IPS DF 6.9 (cell line): ENCODE results near the gene SLC35D3.
"Not testable (repeated sequence)": the region's sequence is repeated elsewhere in the genome, so short reads cannot be mapped to it uniquely, and the experiment has no call there.

Experiments
- DNase-seq: peaks from one replicate; pipeline ENCODE4 v3.0.0-alpha.2; 2013; ENCODE audit warnings: low read depth, low spot score
- H3K27ac ChIP-seq: one replicate; pipeline ENCODE4 v1.5.1; 2013; ENCODE audit warnings: low read length, control low read depth
- H3K27me3 ChIP-seq: 2 replicates; pipeline ENCODE4 v1.6.1; 2013; ENCODE audit warnings: mild to moderate bottlenecking, low read length; ENCODE audit not compliant: control insufficient read depth, insufficient read depth
- H3K36me3 ChIP-seq: 2 replicates; pipeline ENCODE4 v1.6.1; 2013; ENCODE audit warnings: low read length; ENCODE audit not compliant: control insufficient read depth, insufficient read depth
- H3K4me1 ChIP-seq: 2 replicates; pipeline ENCODE4 v1.6.1; 2013; ENCODE audit warnings: low read length; ENCODE audit not compliant: control insufficient read depth, insufficient read depth
- H3K4me3 ChIP-seq: 2 replicates; pipeline ENCODE4 v1.5.1; 2013; ENCODE audit warnings: mild to moderate bottlenecking, low read length
- H3K9me3 ChIP-seq: 2 replicates; pipeline ENCODE4 v1.6.1; 2013; ENCODE audit warnings: low read length, inconsistent platforms; ENCODE audit not compliant: control insufficient read depth, insufficient read depth
- WGBS: extraction: QIAGEN DNeasy Blood & Tissue Kit; methylation state at CpG from one replicate; pipeline ENCODE4 v1.1.7; 2013; ENCODE audit warnings: mixed read lengths, missing lambda C conversion rate; ENCODE audit not compliant: insufficient read length, insufficient coverage; 5-methylcytosine and 5-hydroxymethylcytosine counted together

Gene SLC35D3

GRCh38 chr6:136962661-136963060, 40.6 kb downstream of the SLC35D3 start:
- no peak overlapping the region for H3K27ac ChIP-seq
- no peak overlapping the region for H3K4me3 ChIP-seq
- H3K4me1 ChIP-seq, result peaks cover 15% of the 10 kb centered on the region
- DNase-seq, result no peak
- WGBS, result no CpG with 5 or more reads among the region's 4 CpGs
- no peaks in the 10 kb centered on the region for H3K36me3 ChIP-seq
- H3K27me3 ChIP-seq, result no peaks in the 10 kb centered on the region
- no peaks in the 10 kb centered on the region for H3K9me3 ChIP-seq

GRCh38 chr6:136963259-136963658, 41.2 kb downstream of the SLC35D3 start:
- Histone ChIP-seq H3K9me3 (no peaks in the 10 kb centered on the region), H3K27ac (no peak overlapping the region), H3K36me3 (no peaks in the 10 kb centered on the region), H3K4me3 (no peak overlapping the region), H3K4me1 (peaks cover 11% of the 10 kb centered on the region), H3K27me3 (no peaks in the 10 kb centered on the region)
- no peak for DNase-seq
- WGBS, result no CpG with 5 or more reads among the region's 2 CpGs

DNA sequence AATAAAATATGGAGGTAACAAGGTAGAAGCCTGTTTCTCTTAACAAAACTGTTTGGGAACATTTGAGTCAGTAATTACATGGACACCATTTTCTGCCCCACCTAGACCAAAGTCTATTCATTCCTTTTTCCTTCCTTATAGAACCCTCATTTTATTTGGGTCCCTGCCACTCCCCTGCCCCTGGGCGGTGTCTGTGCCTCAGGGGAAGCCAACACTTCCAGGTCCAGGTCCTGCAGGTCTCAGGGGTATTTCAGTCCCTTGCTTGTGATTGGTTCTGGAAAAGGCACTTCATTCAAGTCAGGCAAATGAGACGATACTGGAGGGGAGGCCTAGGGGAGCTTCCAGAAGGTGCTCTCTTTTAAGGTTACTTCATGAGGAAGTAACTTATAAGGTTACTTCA, 42.3 kb downstream of the SLC35D3 start:
- no peak for DNase-seq
- H3K36me3 ChIP-seq, result no peaks in the 10 kb centered on the region
- no peak overlapping the region for H3K4me3 ChIP-seq
- no peaks in the 10 kb centered on the region for H3K27me3 ChIP-seq
- peaks cover 6% of the 10 kb centered on the region for H3K4me1 ChIP-seq
- H3K9me3 ChIP-seq, result no peaks in the 10 kb centered on the region
- no CpG with 5 or more reads among the region's 2 CpGs for WGBS
- no peak overlapping the region for H3K27ac ChIP-seq

- H3K27ac ChIP-seq, result no peak overlapping the region
- no peaks in the 10 kb centered on the region for H3K4me1 ChIP-seq
- whole genome bisulfite sequencing, result no CpG with 5 or more reads among the region's 19 CpGs
- no peak for DNase-seq
- no peaks in the 10 kb centered on the region for H3K36me3 ChIP-seq
- no peaks in the 10 kb centered on the region for H3K27me3 ChIP-seq
- no peaks in the 10 kb centered on the region for H3K9me3 ChIP-seq
- no peak overlapping the region for H3K4me3 ChIP-seq
Measured at GRCh38 chr6:136967876-136968752, 46.0 kb downstream of the SLC35D3 start.

DNA sequence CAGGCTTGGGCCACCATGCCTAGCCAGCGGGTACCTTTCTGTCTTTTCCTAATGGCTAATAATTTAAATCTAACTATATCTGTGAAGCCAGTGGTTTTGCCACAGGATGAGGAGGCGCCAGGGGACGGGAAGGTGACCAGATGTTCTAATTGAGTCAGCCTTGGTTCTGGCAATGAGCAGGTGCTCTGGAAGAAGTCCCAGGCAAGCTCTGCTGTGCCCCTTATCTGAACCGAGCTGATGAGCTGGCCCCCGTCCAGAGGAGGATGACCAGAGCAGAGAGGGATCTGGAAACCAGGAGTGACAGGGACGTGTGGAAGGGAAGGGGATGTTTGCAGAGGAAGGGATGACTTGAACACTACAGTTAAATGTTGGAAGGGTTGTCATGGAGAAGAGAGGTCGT, 46.7 kb downstream of the SLC35D3 start:
- no peaks in the 10 kb centered on the region for H3K36me3 ChIP-seq
- H3K9me3 ChIP-seq, result no peaks in the 10 kb centered on the region
- DNase-seq, result no peak
- no peak overlapping the region for H3K4me3 ChIP-seq
- H3K27me3 ChIP-seq, result no peaks in the 10 kb centered on the region
- H3K4me1 ChIP-seq, result no peaks in the 10 kb centered on the region
- no peak overlapping the region for H3K27ac ChIP-seq
- WGBS, result no CpG with 5 or more reads among the region's 7 CpGs

DNA sequence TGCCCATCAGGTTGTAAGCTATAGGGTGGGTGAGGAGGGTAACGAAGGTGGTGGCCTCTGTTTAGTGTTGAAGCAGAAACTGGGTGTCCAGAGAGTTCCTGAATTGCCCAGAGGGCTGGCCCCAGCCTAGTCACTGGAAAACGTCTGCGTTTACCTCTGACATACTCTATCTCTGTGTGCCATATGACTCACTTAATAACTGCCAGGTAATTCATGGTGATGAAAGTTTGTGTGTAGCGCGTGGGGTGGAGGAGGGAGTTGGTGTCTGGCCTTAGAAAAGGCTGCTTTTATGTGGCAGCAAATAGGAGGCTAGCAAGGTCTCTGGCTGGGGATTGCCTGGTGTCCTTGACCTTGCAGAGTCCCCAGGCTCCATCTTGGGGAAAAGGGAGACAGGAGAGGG, 47.3 kb downstream of the SLC35D3 start:
- Histone ChIP-seq H3K36me3 (no peaks in the 10 kb centered on the region), H3K4me1 (no peaks in the 10 kb centered on the region), H3K4me3 (no peak overlapping the region), H3K27ac (no peak overlapping the region), H3K27me3 (no peaks in the 10 kb centered on the region), H3K9me3 (no peaks in the 10 kb centered on the region)
- WGBS, result no CpG with 5 or more reads among the region's 5 CpGs
- no peak for DNase-seq

GRCh38 chr6:136969930-136970329, 47.8 kb downstream of the SLC35D3 start:
- no CpG with 5 or more reads among the region's 4 CpGs for WGBS
- Histone ChIP-seq H3K27me3 (no peaks in the 10 kb centered on the region), H3K4me1 (no peaks in the 10 kb centered on the region), H3K36me3 (no peaks in the 10 kb centered on the region), H3K27ac (no peak overlapping the region), H3K4me3 (no peak overlapping the region), H3K9me3 (no peaks in the 10 kb centered on the region)
- no peak for DNase-seq

- DNase-seq, result no peak
- Histone ChIP-seq H3K4me3 (no peak overlapping the region), H3K9me3 (no peaks in the 10 kb centered on the region), H3K4me1 (no peaks in the 10 kb centered on the region), H3K27ac (no peak overlapping the region), H3K27me3 (no peaks in the 10 kb centered on the region), H3K36me3 (no peaks in the 10 kb centered on the region)
- no CpG with 5 or more reads among the region's 6 CpGs for WGBS
Measured at GRCh38 chr6:136971609-136972008, 49.5 kb downstream of the SLC35D3 start.

DNA sequence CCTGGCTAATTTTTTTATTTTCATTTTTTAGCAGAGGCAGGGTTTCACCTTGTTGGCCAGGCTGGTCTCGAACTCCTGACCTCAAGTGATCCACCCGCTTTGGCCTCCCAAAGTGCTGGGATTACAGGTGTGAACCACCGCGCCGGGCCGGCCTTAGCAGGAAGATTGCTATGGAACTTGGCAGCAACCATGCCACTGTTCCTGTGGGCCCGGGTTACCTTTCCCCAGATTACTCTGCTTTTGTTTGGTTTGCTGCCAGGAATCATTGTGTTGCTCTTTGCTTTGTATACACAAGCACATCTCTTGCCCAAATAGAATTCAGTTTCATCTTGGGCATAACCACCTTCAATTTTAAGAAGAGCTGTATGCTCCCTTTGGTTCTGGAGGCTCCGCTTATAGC, 51.7 kb downstream of the SLC35D3 start:
- not testable (repeated sequence) for H3K9me3 ChIP-seq, H3K36me3 ChIP-seq, DNase-seq, H3K27me3 ChIP-seq, H3K4me3 ChIP-seq, H3K27ac ChIP-seq, H3K4me1 ChIP-seq
- WGBS, result no CpG with 5 or more reads among the region's 8 CpGs
